Endothelial cell of umbilical vein (primary cell): Measurements from ENCODE around the gene RSPO1.

Source experiments
- EZH2 ChIP-seq: IDR thresholded peaks from 2 replicates; pipeline ENCODE4 v1.6.1; 2012; ENCODE audit warnings: borderline replicate concordance, low read depth, mild to moderate bottlenecking, moderate library complexity, low read length, inconsistent platforms; ENCODE audit not compliant: severe bottlenecking
- POLR2A ChIP-seq: IDR thresholded peaks from 2 replicates; pipeline ENCODE4 v1.6.1; 2012; ENCODE audit warnings: low read depth, mild to moderate bottlenecking, control low read depth, low read length
- TF ChIP-seq, protein P1 (sequence below), 2 donors: IDR thresholded peaks; 1 replicate in 1 of 2; 2 replicates in 1 of 2; pipeline ENCODE4 v1.5.1; 2011; ENCODE audit warnings: low read length in 2 of 2, mild to moderate bottlenecking in 2 of 2, moderate library complexity in 2 of 2, control low read depth in 1 of 2, inconsistent platforms in 1 of 2, low read depth in 1 of 2; ENCODE audit not compliant: insufficient read depth in 1 of 2; ENCODE audit errors: extremely low read depth in 1 of 2

DNA sequence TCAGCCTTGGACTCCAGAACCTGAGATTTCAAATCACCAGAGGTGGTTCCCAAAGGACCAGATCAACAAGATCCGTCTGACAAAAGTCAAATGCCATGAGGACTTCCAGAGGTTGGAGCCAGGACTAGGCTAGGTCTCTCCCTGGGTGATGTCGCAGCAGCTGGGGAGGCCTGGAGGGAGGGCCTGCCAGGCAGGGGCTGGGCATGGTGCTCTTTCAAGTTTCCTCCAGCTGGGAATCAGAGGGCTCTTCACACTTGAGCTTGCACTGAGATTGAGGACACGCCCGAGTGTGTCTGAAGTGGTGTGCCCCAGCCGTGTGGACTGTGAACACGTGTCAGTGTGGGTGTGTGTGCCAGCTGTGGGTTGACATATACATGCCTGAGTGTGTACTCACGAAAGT, 21.3 kb upstream of the RSPO1 start:
- TF ChIP-seq, protein P1, sequence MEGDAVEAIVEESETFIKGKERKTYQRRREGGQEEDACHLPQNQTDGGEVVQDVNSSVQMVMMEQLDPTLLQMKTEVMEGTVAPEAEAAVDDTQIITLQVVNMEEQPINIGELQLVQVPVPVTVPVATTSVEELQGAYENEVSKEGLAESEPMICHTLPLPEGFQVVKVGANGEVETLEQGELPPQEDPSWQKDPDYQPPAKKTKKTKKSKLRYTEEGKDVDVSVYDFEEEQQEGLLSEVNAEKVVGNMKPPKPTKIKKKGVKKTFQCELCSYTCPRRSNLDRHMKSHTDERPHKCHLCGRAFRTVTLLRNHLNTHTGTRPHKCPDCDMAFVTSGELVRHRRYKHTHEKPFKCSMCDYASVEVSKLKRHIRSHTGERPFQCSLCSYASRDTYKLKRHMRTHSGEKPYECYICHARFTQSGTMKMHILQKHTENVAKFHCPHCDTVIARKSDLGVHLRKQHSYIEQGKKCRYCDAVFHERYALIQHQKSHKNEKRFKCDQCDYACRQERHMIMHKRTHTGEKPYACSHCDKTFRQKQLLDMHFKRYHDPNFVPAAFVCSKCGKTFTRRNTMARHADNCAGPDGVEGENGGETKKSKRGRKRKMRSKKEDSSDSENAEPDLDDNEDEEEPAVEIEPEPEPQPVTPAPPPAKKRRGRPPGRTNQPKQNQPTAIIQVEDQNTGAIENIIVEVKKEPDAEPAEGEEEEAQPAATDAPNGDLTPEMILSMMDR (IDR thresholded peaks at IDR 0.05; ENCODE audit: extremely low read depth in 1 of 2, insufficient read depth in 1 of 2, low read depth in 1 of 2, low read length in 2 of 2), result no peak
- TF ChIP-seq POLR2A (no peak), EZH2 (no peak)
